HG03378 (cell line): ENCODE results near the gene USP28.
"Not testable (repeated sequence)": the region's sequence is repeated elsewhere in the genome, so short reads cannot be mapped to it uniquely, and the experiment has no call there.

Experiments used
- ATAC-seq: cut with Tn5 transposase; IDR thresholded peaks from one replicate; pipeline ENCODE4 v1.9.1; 2021; ENCODE audit warnings: mild to moderate bottlenecking, moderate library complexity; ENCODE audit not compliant: unreplicated experiment

The USP28 gene

DNA sequence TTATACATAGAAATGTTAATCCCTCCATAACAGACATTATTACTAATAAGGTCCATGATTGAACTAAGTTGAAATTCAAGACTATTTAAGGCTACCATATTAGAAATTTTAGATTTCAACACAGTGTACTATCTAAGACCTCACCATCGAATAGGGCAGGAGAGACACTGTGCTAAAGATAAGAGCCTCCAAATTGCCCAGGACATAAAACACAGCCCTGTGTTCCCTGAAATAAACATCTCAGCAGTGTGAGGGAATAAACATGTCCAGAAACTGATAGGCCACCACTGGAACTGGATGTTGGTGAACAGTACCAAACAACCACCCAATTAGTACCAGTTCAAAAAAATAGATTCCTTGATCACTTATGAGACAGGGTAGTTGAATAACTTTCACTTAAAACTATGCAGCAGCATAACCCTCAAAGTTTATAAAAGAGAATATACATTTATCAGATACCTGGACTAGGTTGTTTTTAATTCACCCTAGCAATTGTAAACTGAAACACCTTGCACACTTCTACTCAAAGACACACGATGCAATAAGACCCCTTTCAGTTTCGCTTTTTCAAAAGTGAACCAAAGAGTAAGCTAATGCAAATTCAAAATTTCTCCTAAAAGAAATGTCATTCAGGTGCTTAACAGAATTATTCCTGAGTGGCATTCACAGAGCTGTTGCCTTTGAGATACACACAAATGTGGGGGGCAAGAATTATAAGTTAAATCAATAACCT is 34.3 kb downstream of the USP28 start:
- no peak for ATAC-seq

DNA sequence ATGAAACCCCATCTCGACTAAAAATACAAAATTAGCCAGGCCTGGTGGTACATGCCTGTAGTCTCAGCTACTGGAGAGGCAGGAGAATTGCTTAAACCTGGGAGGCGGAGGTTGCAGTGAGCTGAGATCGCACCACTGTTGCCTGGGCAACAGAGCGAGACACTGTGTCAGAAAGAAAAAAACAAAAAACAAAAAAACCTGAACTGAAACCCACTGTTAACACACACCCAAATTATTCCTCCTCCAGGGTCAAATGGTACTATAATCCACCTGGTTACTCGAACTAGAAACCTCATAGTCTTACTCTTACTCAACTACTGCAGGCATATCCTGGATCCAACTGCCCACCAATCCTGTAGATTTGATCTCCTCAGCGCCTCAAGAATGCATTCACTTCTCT is 35.5 kb downstream of the USP28 start:
- peak; percentile 94 for ATAC-seq

DNA sequence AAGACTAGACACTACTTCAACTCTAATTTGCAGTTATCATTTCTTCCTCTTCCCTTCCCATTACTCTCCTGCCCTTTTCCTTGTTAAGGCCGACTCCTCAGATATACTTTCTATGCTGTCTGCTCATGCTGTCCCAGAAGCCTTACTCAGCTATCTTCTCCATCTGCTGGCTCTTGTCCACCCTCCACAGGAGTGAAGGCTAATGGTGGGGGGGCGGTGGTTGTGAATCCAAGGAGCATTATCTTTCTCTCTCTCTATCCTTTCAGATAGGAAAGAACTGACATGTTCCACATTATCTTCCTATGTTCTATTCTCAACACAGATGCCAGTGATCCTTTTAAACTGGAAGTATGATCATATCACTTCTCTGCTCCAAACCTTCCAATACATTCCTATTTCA is 37.4 kb downstream of the USP28 start:
- ATAC-seq, result no peak

DNA sequence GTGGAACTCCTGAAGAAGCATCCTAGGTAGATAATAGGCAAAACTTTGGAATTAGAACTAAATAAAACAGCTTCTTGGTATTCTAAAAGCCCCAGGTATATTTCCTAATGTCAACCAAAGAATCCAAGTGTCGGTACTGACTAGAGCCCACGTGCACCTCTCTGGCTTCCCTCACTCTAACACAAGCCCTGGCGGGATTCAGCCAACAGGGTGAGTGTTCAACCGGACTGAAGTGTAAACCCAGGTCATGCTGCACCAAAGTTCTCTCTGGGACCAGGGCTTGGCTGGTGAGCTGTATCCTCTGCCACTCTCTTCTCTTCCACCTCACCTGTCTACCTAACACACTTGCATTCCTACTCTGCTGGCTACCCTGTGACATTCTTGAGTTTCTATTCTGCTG is 40.1 kb downstream of the USP28 start:
- no peak for ATAC-seq

DNA sequence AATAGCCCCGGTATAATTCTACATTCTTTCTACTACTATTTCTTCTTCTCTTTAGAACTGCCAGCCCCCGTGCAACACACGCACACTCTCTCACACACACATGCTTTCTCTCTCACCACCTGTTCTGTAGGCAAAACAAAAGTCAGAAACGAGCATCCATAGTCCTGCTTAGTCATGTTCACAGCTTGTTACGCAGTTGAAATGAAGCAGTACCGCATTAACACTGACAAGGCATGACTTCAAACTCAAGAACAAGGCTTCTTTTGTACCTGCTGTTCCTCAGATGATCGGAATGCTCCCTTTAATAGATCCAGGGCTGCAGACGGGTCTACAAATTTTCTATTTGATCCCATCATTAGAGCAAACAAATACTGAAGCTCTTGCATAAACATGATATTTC is 42.2 kb downstream of the USP28 start:
- ATAC-seq, result no peak

DNA sequence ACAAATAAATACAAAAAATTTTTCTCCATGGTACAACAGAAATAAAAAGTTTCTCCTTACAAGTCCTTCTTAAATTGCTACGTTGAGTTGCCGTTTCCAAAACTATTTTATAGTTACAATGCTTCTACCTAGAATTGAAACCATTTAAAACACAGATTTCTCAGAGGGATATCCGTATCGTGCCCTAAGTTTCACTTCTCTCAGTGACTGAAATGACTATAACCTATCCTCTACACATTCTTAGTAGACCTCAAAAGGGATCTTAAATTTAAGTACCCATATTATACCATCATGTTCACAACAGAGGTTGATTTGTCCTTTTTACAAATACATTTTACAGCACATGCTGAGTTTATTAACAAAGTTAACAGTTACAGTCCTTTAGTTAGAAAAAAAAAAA is 44.1 kb downstream of the USP28 start:
- peak; percentile 94 for ATAC-seq

DNA sequence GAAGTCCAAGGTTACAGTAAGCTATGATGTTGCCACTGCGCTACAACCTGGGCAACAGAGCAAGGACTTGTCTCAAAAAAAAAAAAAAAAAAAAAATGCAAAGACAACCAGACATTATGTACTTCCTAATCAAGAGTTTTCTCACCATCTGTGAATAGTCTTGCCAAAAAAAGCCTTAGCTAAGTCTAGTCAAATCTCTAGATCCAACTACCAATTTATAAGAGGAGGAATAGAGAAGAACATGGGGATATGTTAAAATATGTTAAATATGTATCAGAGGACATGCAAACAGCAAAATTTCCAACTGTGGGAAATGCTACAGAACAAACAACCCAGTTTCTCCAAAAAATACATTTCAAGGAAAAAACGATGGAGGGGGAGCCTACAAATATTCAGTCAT is 45.6 kb downstream of the USP28 start:
- ATAC-seq, result no peak

DNA sequence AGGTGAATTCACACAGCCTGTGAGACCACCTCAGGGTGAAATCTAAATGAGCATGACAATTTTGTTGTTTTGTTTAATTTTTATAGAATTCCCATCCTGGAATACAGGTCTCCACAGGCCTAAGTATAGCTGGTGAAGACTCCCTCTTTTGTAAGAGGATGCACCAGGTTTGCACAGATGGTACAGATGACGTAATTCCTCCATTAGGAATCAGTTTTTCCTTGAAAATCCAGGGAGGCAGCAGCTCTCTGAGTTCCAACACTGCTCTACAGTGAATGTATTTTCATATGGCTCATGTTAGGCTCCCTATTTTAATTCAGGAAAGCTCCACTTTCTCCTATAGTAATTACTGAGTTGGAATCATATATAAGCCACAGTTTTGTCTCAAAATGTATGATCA is 47.2 kb downstream of the USP28 start:
- ATAC-seq, result no peak

DNA sequence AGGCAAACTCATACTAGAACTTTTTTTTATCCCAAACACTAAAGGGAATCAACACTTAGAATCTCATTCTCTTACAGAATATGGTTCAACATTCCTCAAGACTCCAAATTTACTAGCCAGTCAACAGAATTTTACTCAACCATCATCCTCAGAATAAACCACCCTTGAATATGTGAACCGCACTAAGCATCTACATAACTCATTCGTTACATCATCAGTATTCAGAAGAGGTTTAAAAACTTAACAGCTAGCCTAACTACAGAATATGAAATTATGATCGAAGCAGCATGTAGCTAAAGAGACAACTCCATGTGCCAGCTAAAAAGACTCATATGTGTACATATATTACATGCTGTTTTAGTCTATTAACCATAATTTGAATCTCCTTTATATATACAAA is 47.9 kb downstream of the USP28 start:
- no peak for ATAC-seq

DNA sequence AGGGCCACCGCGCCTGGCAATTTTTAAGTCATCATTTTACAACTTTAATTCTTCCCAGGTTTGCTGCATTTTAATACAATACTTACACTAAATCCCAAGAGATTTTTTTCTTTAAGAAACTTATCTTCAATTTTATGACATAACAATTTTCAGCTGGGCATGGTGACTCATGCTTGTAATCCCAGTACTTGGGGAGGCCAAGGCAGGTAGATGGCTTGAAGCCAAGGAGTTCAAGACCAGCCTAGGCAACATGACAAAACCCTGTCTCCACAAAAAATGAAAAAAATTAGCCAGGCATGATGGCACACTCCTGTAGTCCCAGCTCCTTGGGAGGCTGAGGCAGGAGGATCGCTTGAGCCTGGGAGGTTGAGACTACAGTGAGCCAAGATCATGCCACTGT is 56.9 kb downstream of the USP28 start:
- no peak for ATAC-seq

DNA sequence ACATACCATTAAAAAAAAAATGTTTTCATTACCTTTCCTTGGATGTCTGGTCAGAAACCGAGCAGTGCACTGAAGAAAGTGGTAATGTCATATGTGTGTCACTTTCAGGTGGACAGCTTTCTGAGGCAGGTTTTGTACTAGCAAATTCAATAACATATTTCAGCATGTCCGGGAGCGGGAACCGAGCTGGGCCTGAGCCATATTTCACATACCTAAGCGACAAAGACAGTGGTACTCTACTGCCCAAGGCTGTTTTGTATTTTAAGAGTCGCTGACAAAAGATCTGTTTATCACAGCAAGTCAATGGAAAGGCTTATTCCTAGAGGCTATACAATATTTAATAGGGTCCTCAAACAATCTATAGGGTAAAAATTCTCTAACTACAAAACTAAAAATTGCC is 57.7 kb downstream of the USP28 start:
- ATAC-seq, result no peak

DNA sequence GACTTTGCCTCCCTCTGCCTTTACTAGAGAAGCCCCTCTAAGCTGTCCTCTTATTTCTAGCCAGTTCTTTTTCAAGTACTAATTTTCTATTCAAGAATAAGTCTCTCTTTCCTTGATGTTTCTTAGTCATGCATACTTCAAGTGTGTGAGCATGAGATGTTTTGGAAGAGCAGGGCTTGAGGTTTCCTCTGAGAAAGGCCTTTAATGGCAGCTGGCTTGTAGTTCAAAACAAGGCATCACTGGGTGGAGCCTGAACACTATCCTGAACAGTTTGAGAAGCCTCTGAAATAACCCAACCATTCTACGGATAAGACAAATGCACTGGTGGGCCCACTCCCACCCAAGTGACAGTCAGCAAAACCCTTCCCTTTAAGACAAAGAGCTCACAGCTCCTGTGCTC is 58.2 kb downstream of the USP28 start:
- no peak for ATAC-seq

DNA sequence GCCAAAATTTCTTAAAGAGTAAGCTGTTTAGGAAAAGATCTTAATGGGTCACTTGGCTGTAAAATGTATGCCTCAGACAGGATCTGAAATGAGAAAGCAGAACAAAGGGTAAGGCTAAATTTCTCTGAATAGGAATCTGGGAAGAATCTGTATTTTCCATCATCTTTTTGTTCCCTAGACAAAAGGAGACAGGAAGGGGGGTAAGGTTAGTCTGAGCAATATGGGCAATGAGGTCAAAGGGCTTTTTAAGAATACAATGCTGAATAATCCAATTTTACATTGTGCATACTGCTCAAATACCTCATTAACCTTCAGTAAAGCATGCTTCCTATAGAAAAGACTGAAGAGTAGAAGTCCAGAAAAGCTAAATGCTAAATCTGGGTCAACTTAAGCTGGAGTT is 61.2 kb downstream of the USP28 start:
- ATAC-seq, result no peak

DNA sequence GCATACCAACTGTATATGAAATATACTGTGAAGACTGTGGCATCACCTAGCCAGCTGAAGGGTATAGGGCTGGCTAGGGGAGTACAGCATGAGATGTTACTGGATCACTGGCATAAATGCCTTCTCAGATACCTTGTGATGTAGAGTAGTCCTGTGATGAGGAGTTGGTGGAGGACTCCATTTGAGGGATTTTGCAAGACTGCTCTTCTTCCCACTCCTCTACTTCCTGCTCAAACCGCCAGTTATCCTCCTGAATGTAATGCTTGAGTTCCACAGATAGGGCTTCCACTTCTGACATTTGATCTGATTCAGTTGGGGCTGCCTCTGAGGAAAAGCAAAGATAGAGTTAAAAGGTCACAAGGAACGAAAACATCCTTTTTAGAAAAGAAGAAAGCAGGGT is 66.4 kb downstream of the USP28 start:
- no peak for ATAC-seq

DNA sequence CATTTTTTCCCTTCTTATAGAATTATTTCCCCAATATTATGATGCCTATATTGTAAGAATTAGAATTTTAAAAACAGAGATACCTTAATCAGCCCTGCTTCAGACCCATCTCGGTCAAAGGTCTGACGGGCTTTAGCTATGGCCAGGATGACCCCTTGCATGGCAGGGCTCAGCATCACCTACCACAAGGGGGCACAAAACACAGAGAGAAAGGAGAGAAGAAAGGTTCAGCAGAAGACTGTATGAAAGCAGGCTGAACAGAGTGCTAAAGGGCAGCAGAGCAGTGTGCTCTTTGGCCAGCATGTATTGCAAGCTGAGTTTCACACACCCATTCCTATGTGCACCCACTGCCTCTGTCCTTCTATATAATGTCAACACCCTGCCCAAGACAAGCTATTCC is 69.0 kb downstream of the USP28 start:
- ATAC-seq, result no peak

DNA sequence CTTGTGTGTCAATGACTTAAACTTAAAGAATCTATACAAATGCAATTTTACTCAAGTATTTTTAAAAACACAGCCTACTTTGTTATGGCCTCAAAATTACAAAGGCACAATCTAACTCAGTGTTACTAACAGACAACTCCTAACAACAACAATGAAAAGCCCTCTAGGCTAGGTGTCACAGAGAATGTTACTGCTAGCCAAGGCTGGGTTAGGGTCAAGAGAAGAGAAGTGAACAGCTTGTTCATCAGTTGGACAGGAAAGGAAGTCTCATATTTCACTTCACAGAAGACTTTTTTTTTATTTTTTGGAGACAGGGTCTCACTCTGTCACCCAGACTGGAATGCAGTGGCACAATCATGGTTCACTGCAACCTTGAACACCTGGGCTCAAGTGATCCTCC is 69.7 kb downstream of the USP28 start:
- ATAC-seq, result no peak

DNA sequence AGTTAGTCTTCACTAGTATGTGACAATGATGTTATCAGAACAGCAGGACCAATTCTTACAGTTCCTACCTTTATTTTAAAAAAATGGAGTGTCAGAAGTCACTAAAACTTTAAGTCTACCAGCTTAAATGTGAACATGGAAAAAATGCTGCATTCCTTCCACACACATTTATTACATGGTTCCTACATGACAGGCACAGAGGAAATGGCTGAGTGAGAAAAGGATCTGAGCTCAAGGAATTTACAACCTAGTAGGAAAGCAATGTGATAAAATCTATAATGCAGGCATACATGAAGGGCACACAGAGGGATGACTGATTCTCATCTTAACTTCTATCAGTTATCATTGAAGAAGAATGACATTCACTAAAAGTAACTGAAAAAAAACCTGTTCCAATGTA is 72.8 kb downstream of the USP28 start:
- ATAC-seq, result no peak

DNA sequence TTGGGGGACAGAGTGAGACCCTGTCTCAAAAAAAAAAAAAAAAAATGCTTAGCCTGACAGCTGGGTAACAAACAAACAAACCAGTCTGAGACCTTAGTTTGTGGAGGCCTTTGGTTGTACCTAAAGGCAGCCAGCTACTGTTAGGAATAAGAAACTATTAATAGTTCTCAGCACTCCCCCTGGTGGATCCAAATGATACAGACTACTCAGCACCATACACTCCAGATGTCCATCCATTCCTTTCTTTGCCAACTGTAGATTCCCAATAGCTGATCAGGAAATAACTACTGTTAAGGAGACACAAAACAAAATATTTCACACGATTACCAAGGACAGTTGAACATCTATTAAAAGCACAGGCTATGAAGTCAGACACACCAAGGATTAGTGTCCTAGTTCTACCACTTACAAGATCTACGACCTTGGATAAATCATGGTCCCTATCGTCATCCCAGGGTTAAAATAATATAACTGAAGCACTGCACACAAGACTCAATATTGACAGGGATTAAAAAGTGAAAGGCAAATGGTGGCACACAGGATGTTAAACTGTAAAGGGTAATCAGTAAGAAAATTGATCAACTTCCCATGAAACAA is 78.6 kb downstream of the USP28 start:
- no peak for ATAC-seq

DNA sequence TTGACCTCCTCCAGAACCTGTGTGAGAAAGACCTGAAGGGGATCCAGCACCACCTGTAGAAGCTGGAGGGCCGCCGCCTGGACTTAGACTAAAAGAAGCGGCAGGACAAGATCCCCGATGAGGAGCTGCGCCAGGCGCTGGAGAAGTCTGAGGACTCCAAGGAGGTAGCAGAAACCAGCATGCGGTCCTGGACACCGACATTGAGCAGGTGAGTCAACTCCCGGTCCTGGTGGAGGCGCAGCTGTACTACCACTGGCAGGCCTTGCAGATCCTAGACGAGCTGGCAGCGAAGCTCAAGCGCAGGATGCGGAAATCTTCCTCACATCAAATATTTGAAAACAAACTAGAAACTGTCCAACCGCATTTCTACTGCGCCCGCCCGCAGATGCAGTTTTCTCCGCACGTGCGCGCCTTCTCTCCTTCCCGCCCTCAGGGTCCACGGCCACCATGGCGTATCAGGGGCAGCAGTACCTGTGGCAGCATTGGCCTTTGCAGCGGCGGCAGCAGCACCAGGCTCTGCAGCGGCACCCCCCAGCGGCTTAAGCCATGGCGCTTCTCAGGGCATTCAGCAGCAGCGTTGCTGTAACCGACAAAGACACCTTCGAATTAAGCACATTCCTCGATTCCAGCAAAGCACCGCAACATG is 85.6 kb downstream of the USP28 start:
- ATAC-seq, result no peak

DNA sequence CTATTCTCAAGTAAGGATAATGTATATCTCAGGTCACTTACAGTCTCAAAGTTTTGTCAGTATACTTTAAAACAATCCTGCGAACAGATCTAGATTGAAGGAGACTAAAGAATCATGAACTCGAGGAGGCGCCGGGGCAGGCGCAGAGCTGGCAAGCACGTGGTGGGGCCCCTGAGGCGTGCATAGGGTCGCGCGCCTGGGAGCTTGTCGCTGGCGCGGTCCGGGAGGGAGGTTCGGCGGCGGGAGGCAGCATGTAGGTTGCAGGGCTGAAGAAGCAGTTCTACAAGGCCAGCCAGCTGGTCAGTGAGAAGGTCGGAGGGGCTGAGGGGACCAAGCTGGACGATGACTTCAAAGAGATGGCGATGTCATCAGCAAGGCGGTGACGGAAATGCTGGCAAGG is 86.4 kb downstream of the USP28 start:
- not testable (repeated sequence) for ATAC-seq

DNA sequence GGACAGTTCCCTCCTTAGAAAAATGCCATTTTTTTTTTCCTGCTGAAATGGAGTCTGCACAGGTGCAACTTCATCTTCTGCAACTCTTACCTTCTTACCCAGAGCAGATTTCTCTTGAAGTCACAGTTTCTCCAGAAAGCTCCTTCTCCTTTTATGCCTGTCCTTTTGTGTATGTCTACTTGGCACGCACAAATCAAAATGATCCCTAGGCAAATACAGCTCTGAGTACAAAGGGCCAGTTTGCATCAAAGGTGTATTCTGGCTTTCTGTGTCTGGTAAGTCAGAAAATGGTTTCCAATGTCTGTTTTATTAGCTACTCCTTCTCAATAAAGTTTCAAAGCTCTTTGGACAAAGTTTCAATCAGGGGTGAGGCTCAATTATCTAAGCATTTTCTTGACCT is 93.2 kb downstream of the USP28 start:
- ATAC-seq, result no peak

DNA sequence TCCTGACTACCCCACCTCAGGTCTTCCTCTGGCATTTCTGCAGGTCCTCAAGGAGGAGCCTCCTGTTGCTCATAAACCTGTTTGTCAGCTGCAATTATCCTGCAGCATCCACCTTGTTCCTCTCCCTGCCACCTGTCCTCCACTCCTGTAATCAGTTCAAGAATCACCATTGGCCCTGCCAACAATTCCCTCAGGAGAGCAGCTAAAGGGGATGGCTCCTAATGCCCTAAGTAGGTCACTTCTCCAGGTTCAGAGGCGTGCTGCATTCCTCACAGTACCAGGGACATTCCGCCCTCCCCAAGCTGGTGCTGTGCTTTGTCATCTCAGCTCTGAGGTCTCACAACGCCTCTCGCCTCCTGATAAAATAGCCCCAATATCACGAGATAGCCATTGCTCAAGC is 93.7 kb downstream of the USP28 start:
- no peak for ATAC-seq

DNA sequence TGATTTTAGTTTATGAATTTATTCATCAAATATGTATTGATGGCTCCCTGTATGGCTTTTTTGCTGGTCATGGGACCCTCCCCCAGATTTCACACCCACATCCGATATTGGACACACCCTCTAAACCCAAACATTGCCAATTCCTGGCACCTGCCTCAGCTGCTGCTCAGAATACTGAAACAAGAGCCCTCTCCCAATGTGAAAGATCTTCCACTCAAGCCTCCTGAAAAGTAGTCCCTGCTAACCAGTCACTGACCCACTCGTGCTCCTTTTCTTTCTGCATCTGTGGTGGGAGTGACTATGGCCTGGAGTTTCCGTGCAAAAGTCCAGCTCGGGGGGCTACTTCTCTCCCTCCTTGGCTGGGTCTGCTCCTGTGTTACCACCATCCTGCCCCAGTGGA is 95.9 kb downstream of the USP28 start, which contains the start of gene CLDN25:
TSS of gene CLDN25 (plus strand) at position 301 of the 400 bp plus-strand sequence. CDS start at position 301, 0 bp downstream.
- no peak for ATAC-seq
